H1 (cell line): ENCODE data around the gene CDYL. TPM values are rescaled to one million over a fixed set of nuclear protein-coding genes. Genes with fewer than 3 reads are reported as not detected.

Experiments
- CTCF ChIA-PET: fragments of 300-600 bp; sonication (Branson Sonifier 250); formaldehyde crosslinking; loops from one replicate; lab custom pipeline; 2021; ENCODE audit not compliant: partially characterized antibody; lab: Charles Lee
- POLR2A ChIA-PET: fragments of 300-600 bp; sonication (Branson Sonifier 250); formaldehyde crosslinking; loops from one replicate; lab custom pipeline; 2021; ENCODE audit warnings: inconsistent platforms; ENCODE audit not compliant: partially characterized antibody; lab: Charles Lee
- DNase-seq, 2 experiments: peaks; one replicate each; pipeline versions ENCODE4 v3.0.0 to v3.0.0-alpha.2; 2010 to 2022; ENCODE audit warnings: low spot score in 2 of 2, low read depth in 1 of 2, mixed read lengths in 1 of 2
- FAIRE-seq: peaks from 2 replicates; lab custom pipeline; 2011; peaks lifted over from hg19 to GRCh38; lab: Jason Lieb, UNC
- H2AFZ ChIP-seq: 2 replicates; pipeline ENCODE4 v1.8.1; 2012; ENCODE audit warnings: low read length, inconsistent platforms
- H2AK5ac ChIP-seq: 2 replicates; pipeline ENCODE4 v1.6.1; 2013; ENCODE audit warnings: low read depth, low read length
- H2BK120ac ChIP-seq: replicated peaks from 2 replicates; pipeline ENCODE3; 2013; ENCODE audit warnings: low read depth, low read length, inconsistent platforms
- H2BK12ac ChIP-seq: 2 replicates; pipeline ENCODE4 v1.6.1; 2013; ENCODE audit warnings: low read depth, low read length
- H2BK15ac ChIP-seq: 2 replicates; pipeline ENCODE4 v1.6.1; 2013; ENCODE audit warnings: low read length
- H2BK20ac ChIP-seq: 2 replicates; pipeline ENCODE4 v1.6.1; 2013; ENCODE audit warnings: low read length
- H2BK5ac ChIP-seq: 2 replicates; pipeline ENCODE4 v1.6.1; 2013; ENCODE audit warnings: low read depth, low read length
- H3K14ac ChIP-seq: 2 replicates; pipeline ENCODE4 v1.6.1; 2013; ENCODE audit warnings: inconsistent platforms; ENCODE audit not compliant: insufficient read length
- H3K18ac ChIP-seq: 2 replicates; pipeline ENCODE4 v1.6.1; 2013; ENCODE audit warnings: low read length; ENCODE audit errors: extremely low read depth
- H3K23ac ChIP-seq: 2 replicates; pipeline ENCODE4 v1.6.1; 2013; ENCODE audit warnings: inconsistent platforms; ENCODE audit not compliant: insufficient read length
- H3K23me2 ChIP-seq: 2 replicates; pipeline ENCODE4 v1.6.1; 2013; ENCODE audit warnings: low read depth, low read length
- H3K27ac ChIP-seq: 2 replicates; pipeline ENCODE4 v1.6.1; 2011; ENCODE audit warnings: low read depth, low read length, inconsistent platforms
- H3K27me3 ChIP-seq, 4 experiments: replicated peaks in 1 of 4; 1 replicate in 1 of 4; 2 replicates in 3 of 4; pipeline versions ENCODE4 v1.6.1 to v1.8.1; 2011 to 2013; ENCODE audit warnings: low read length in 3 of 4, mild to moderate bottlenecking in 3 of 4, inconsistent platforms in 2 of 4, mixed read lengths in 2 of 4, moderate library complexity in 1 of 4; ENCODE audit not compliant: control insufficient read depth in 3 of 4, insufficient read depth in 3 of 4; ENCODE audit errors: extremely low read depth in 1 of 4
- H3K36me3 ChIP-seq, 4 experiments: 2 replicates each; pipeline versions ENCODE4 v1.6.1 to v1.8.1; 2011 to 2013; ENCODE audit warnings: mild to moderate bottlenecking in 4 of 4, low read length in 3 of 4, moderate library complexity in 2 of 4, control low read depth in 1 of 4, inconsistent platforms in 1 of 4; ENCODE audit not compliant: insufficient read depth in 4 of 4, control insufficient read depth in 2 of 4
- H3K4ac ChIP-seq: replicated peaks from 2 replicates; pipeline ENCODE3; 2013; ENCODE audit warnings: low read length, low read depth, mixed read lengths, inconsistent platforms; ENCODE audit not compliant: insufficient read length
- H3K4me1 ChIP-seq, 4 experiments: replicated peaks in 1 of 4; 1 replicate in 1 of 4; 2 replicates in 3 of 4; pipeline versions ENCODE4 v1.6.1 to v1.8.1; 2011 to 2013; ENCODE audit warnings: low read length in 3 of 4, inconsistent platforms in 2 of 4, mixed read lengths in 1 of 4; ENCODE audit not compliant: insufficient read depth in 4 of 4, control insufficient read depth in 3 of 4
- H3K4me2 ChIP-seq, 2 experiments: 2 replicates each; pipeline versions ENCODE4 v1.6.1 to v1.8.1; 2011 to 2013; ENCODE audit warnings: low read depth in 2 of 2, low read length in 2 of 2, control low read depth in 1 of 2, inconsistent platforms in 1 of 2, mild to moderate bottlenecking in 1 of 2; ENCODE audit not compliant: insufficient read depth in 1 of 2
- H3K4me3 ChIP-seq, 4 experiments: fragments of 200-600, 300-600 bp in 1 of 4; sonication (generic), shearing (Covaris generic), sonication (Bioruptor Twin) in 1 of 4; 2 replicates each; pipeline versions ENCODE4 v1.5.1 to v1.8.1; 2011 to 2016; ENCODE audit warnings: low read length in 4 of 4, low read depth in 3 of 4, control low read depth in 2 of 4, inconsistent platforms in 2 of 4, mild to moderate bottlenecking in 2 of 4, mixed read lengths in 1 of 4, moderate library complexity in 1 of 4; ENCODE audit not compliant: insufficient read depth in 2 of 4; ENCODE audit errors: extremely low read depth in 1 of 4
- H3K56ac ChIP-seq: replicated peaks from 2 replicates; pipeline ENCODE3; 2013; ENCODE audit warnings: low read depth, mild to moderate bottlenecking, mixed read lengths, low read length, inconsistent platforms; ENCODE audit not compliant: insufficient read length
- H3K79me1 ChIP-seq: 2 replicates; pipeline ENCODE4 v1.6.1; 2013; ENCODE audit warnings: low read depth, low read length, control low read depth
- H3K79me2 ChIP-seq, 2 experiments: 2 replicates each; pipeline versions ENCODE4 v1.6.1 to v1.8.1; 2012 to 2013; ENCODE audit warnings: low read length in 2 of 2, mild to moderate bottlenecking in 2 of 2, inconsistent platforms in 1 of 2; ENCODE audit not compliant: insufficient read depth in 2 of 2, control insufficient read depth in 1 of 2
- H3K9ac ChIP-seq, 4 experiments: replicated peaks in 1 of 4; 1 replicate in 1 of 4; 2 replicates in 3 of 4; pipeline versions ENCODE4 v1.6.1 to v1.8.1; 2011 to 2013; ENCODE audit warnings: low read depth in 3 of 4, low read length in 3 of 4, control low read depth in 2 of 4, mild to moderate bottlenecking in 2 of 4, moderate library complexity in 2 of 4, inconsistent platforms in 1 of 4; ENCODE audit errors: extremely low read depth in 1 of 4
- H3K9me3 ChIP-seq, 2 experiments: 2 replicates each; pipeline versions ENCODE4 v1.6.1 to v1.8.1; 2012 to 2013; ENCODE audit warnings: mild to moderate bottlenecking in 2 of 2, moderate library complexity in 2 of 2, control low read depth in 1 of 2, inconsistent platforms in 1 of 2, low read depth in 1 of 2, low read length in 1 of 2, mixed read lengths in 1 of 2; ENCODE audit not compliant: insufficient read depth in 2 of 2
- H4K20me1 ChIP-seq, 2 experiments: replicated peaks in 1 of 2; 2 replicates each; pipeline versions ENCODE3 to v1.8.1; 2011 to 2013; ENCODE audit warnings: inconsistent platforms in 2 of 2, low read length in 2 of 2, mild to moderate bottlenecking in 1 of 2; ENCODE audit not compliant: insufficient read depth in 2 of 2, control insufficient read depth in 1 of 2
- H4K5ac ChIP-seq: 2 replicates; pipeline ENCODE4 v1.6.1; 2013; ENCODE audit warnings: low read length, low read depth, mixed read lengths, inconsistent platforms; ENCODE audit not compliant: insufficient read length
- H4K8ac ChIP-seq: 2 replicates; pipeline ENCODE4 v1.8.0; 2013; ENCODE audit warnings: mild to moderate bottlenecking, moderate library complexity, low read length, inconsistent platforms; ENCODE audit not compliant: insufficient read depth; ENCODE audit errors: extremely low read depth
- H4K91ac ChIP-seq: replicated peaks from 2 replicates; pipeline ENCODE3; 2013; ENCODE audit warnings: low read length, mixed read lengths, inconsistent platforms; ENCODE audit not compliant: insufficient read length
- CBX8 ChIP-seq: fragments of 300-800, 300-1000 bp; sonication (generic); IDR thresholded peaks from 2 replicates; pipeline ENCODE4 v1.7.1; 2016; ENCODE audit warnings: low read depth, low read length, borderline replicate concordance
- FOSL1 ChIP-seq: IDR thresholded peaks from 2 replicates; pipeline ENCODE4 v1.6.1; 2011; ENCODE audit warnings: mild to moderate bottlenecking, low read depth, low read length, moderate library complexity; ENCODE audit not compliant: insufficient read depth
- PHF8 ChIP-seq: fragments of 200-600 bp; sonication (generic); conservative IDR thresholded peaks from 2 replicates; pipeline ENCODE4 v1.7.1; 2012; ENCODE audit warnings: low read depth, mild to moderate bottlenecking, inconsistent platforms, low read length, moderate library complexity
- USF2 ChIP-seq: IDR thresholded peaks from 2 replicates; pipeline ENCODE4 v1.6.1; 2011; ENCODE audit warnings: low read length, improper control_type of control experiment
- WGBS, 2 experiments: shearing (Covaris generic) in 1 of 2; methylation state at CpG; one replicate each; pipeline versions ENCODE4 v1.1.6 to v1.1.7; 2013 to 2015; ENCODE audit warnings: low lambda C conversion rate in 2 of 2, mixed read lengths in 2 of 2, inconsistent platforms in 1 of 2, low coverage in 1 of 2, missing lambda C conversion rate in 1 of 2; ENCODE audit not compliant: insufficient replicate concordance in 2 of 2, insufficient coverage in 1 of 2, insufficient read length in 1 of 2; ENCODE audit errors: extremely low coverage in 1 of 2, missing lambda C conversion rate in 1 of 2; 5-methylcytosine and 5-hydroxymethylcytosine counted together
- polyA plus RNA-seq, 7 experiments: library from polyadenylated mRNA; depleted of rRNA in 3 of 7; stranded (reverse) in 5 of 7; unstranded in 2 of 7; fragments of >200 nt in 5 of 7; fragments of 200-250 nt in 2 of 7; gene quantifications; 1 replicate in 5 of 7; 2 replicates in 1 of 7; 4 replicates in 1 of 7; pipeline versions ENCODE4 v1.2.1 to v1.2.3, GENCODE V29; 2011 to 2013; ENCODE audit warnings: missing spikeins in 2 of 7, mixed read lengths in 2 of 7
- total RNA-seq: library from RNA; stranded (reverse); fragmentation: NEBNext Ultra II Directional; extraction: Animal tissue kit (Norgen Biotek cat#: 25700); gene quantifications from 2 replicates; pipeline ENCODE4 v1.2.1, GENCODE V29; 2021

CDYL gene
- total and polyA plus RNA-seq, 2 of the 8 experiments (the other 6 are each of a cell fraction or from before 2014, with no cell fraction given) = 56.4 to 119 TPM

GRCh38 chr6:4964675-4965561 lies 188.7 kb downstream of the CDYL start:
- peak overlapping the region; percentile 77; the same call in 1 of the 2 replicates for H2AFZ ChIP-seq
- H3K36me3 ChIP-seq = no peaks in the 10 kb centered on the region
- no peak overlapping the region for H3K27ac ChIP-seq
- H2BK120ac ChIP-seq = no peak overlapping the region
- no peak for FAIRE-seq
- no peaks in the 10 kb centered on the region for H3K9me3 ChIP-seq
- no peak overlapping the region for H3K4ac ChIP-seq
- CTCF ChIA-PET = interaction anchor here (0.7 to 1.9 kb wide), 3 partner anchors 8 to 26 kb away, joined by 3 to 7 read pairs (median 5); no protein-coding TSS in a partner anchor
- H3K79me2 ChIP-seq = no peaks in the 10 kb centered on the region
- 83% methylated on average over 22 of the region's 22 CpGs; no CpG with 5 or more reads in 1 of the 2 experiments for WGBS, 2 experiments
- H2AK5ac ChIP-seq = no peak overlapping the region
- POLR2A ChIA-PET = interaction anchor here (1.8 kb wide), 1 partner anchor 9 kb away, joined by 9 read pairs; no protein-coding TSS in a partner anchor
- no peak overlapping the region for H3K18ac ChIP-seq
- H3K56ac ChIP-seq = no peak overlapping the region
- H4K8ac ChIP-seq = no peak overlapping the region
- no peak overlapping the region for H3K14ac ChIP-seq
- H4K20me1 ChIP-seq = no peaks in the 10 kb centered on the region
- no peaks in the 10 kb centered on the region; a peak in 1 of 7 replicates for H3K27me3 ChIP-seq
- TF ChIP-seq CBX8 (no peak), FOSL1 (no peak), USF2 (no peak), PHF8 (no peak)
- H2BK12ac ChIP-seq = no peak overlapping the region; the same call in 1 of the 2 replicates
- H4K5ac ChIP-seq = no peak overlapping the region
- no peak overlapping the region for H2BK15ac ChIP-seq
- peaks cover 0 to 6% (median 4%) of the 10 kb centered on the region in 4 experiments; a peak in 4 of 7 replicates for H3K4me1 ChIP-seq
- H3K9ac ChIP-seq = no peak overlapping the region
- no peak overlapping the region for H3K4me3 ChIP-seq
- no peak overlapping the region for H3K4me2 ChIP-seq
- H4K91ac ChIP-seq = no peak overlapping the region
- no peak overlapping the region for H3K23ac ChIP-seq
- no peak overlapping the region for H2BK20ac ChIP-seq
- no peak overlapping the region for H2BK5ac ChIP-seq
- no peaks in the 10 kb centered on the region for H3K79me1 ChIP-seq
- no peaks in the 10 kb centered on the region for H3K23me2 ChIP-seq
- DNase-seq = no peak
